ENCODE data around the gene SLC4A8. TPM values are rescaled to one million over a fixed set of nuclear protein-coding genes. Genes with fewer than 3 reads are reported as not detected.

Gene SLC4A8
- total RNA-seq, 1 experiment from 2014 or later: 0.08 TPM

Other genes with a start within 250 kb of the SLC4A8 start
- gene POU6F1, start 206.8 kb upstream of the SLC4A8 start, total RNA-seq (2014; rRNA removed; shearing (Covaris generic)): 1.5 and 2.5 TPM in 2 replicates
- gene DAZAP2, start 186.0 kb upstream of the SLC4A8 start, total RNA-seq (2014; rRNA removed; shearing (Covaris generic)): 236 and 239 TPM in 2 replicates
- gene SMAGP, start 154.4 kb upstream of the SLC4A8 start, total RNA-seq (2014; rRNA removed; shearing (Covaris generic)): 0.38 and 1.2 TPM in 2 replicates
- gene BIN2, start 100.7 kb upstream of the SLC4A8 start, total RNA-seq (2014; rRNA removed; shearing (Covaris generic)): not detected in 2 replicates
- gene CELA1, start 78.2 kb upstream of the SLC4A8 start, total RNA-seq (2014; rRNA removed; shearing (Covaris generic)): not detected in 2 replicates
- 0.08 and 0.10 TPM in 2 replicates for gene GALNT6, start 33.4 kb upstream of the SLC4A8 start, total RNA-seq (2014; rRNA removed; shearing (Covaris generic))
- gene SCN8A, start 166.4 kb downstream of the SLC4A8 start, total RNA-seq (2014; rRNA removed; shearing (Covaris generic)): 0.33 and 0.67 TPM in 2 replicates

Measured in SJCRH30 (cell line).